ENCODE results near the gene MAP4K2.
A peak's percentile ranks its signal among the peaks of the same experiment; 100 is the strongest.

Gene MAP4K2

GRCh38 chr11:64744544-64745188 lies 58.3 kb downstream of the MAP4K2 start:
- H4K91ac ChIP-seq (ENCODE audit: low read depth, low read length, poor library complexity): no peak overlapping the region
- no peak for DNase-seq (ENCODE audit: low spot score)
- H2BK15ac ChIP-seq (ENCODE audit: low read length): peak overlapping the region; percentile 89
- H3K9me3 ChIP-seq (replicated peaks in 1 of 2; ENCODE audit: control insufficient read depth in 2 of 2, insufficient read depth in 1 of 2, low read depth in 1 of 2, low read length in 2 of 2): peaks cover 0 to 8% of the 10 kb centered on the region in 2 donors
- H2AK5ac ChIP-seq (ENCODE audit: low read depth, low read length): peak overlapping the region; percentile 93
- no CpG with 5 or more reads among the region's 89 CpGs for WGBS, 2 donors (ENCODE audit: extremely low coverage in 2 of 2, insufficient read length in 2 of 2, insufficient replicate concordance in 1 of 2)
- H3K18ac ChIP-seq (ENCODE audit: low read length): peak overlapping the region; percentile 81
- H3K27ac ChIP-seq (replicated peaks; ENCODE audit: low read length): no peak overlapping the region
- H3K4me3 ChIP-seq (ENCODE audit: low read length in 2 of 2): peak overlapping the region; percentile 41 to 73
- H3K4me1 ChIP-seq (ENCODE audit: control insufficient read depth in 2 of 2, insufficient read depth in 1 of 2, low read depth in 1 of 2, low read length in 2 of 2): peaks cover 24 to 25% of the 10 kb centered on the region in 2 donors
- no peak overlapping the region for H3K4ac ChIP-seq (ENCODE audit: low read length)
- H3K79me1 ChIP-seq (ENCODE audit: low read depth, low read length): peaks cover 5% of the 10 kb centered on the region
- H3K14ac ChIP-seq (ENCODE audit: low read length): no peak overlapping the region
- H3K36me3 ChIP-seq (replicated peaks in 1 of 2; ENCODE audit: control insufficient read depth in 2 of 2, insufficient read depth in 2 of 2, low read length in 2 of 2): no peaks in the 10 kb centered on the region
- peak overlapping the region; percentile 89 for H2AFZ ChIP-seq (ENCODE audit: low read length)
- no peak overlapping the region for H2BK12ac ChIP-seq (ENCODE audit: low read length)
- H4K8ac ChIP-seq (ENCODE audit: low read depth, low read length): no peak overlapping the region
- H3K23ac ChIP-seq (ENCODE audit: low read depth, low read length, poor library complexity): peak overlapping the region; percentile 93
- H2BK120ac ChIP-seq (ENCODE audit: low read depth, low read length): no peak overlapping the region
- H2BK5ac ChIP-seq (ENCODE audit: low read length): peak overlapping the region; percentile 95
- H3K27me3 ChIP-seq (ENCODE audit: control insufficient read depth in 3 of 3, insufficient read depth in 3 of 3, low read depth in 1 of 3, low read length in 3 of 3): peaks cover 30 to 54% (median 53%) of the 10 kb centered on the region in 3 experiments
- peak overlapping the region; percentile 99 for H3K4me2 ChIP-seq (ENCODE audit: insufficient read depth, low read length, poor library complexity, severe bottlenecking)
- peak overlapping the region; percentile 60 for H3K9ac ChIP-seq (ENCODE audit: low read depth, low read length, poor library complexity)

GRCh38 chr11:64743591-64744543 lies 59.1 kb downstream of the MAP4K2 start, which contains the start of gene RASGRP2:
TSS of gene RASGRP2 (minus strand) at chr11:64744142. CDS start at chr11:64742866, 1,276 bp downstream.
- H3K36me3 ChIP-seq (replicated peaks in 1 of 2; ENCODE audit: control insufficient read depth in 2 of 2, insufficient read depth in 2 of 2, low read length in 2 of 2): no peaks in the 10 kb centered on the region
- DNase-seq (ENCODE audit: low spot score): no peak
- H2BK12ac ChIP-seq (ENCODE audit: low read length): peak within 1 kb of the TSS; percentile 99
- H3K4me3 ChIP-seq (ENCODE audit: low read length in 2 of 2): peak within 1 kb of the TSS; percentile 41 to 73
- H3K23ac ChIP-seq (ENCODE audit: low read depth, low read length, poor library complexity): peak within 1 kb of the TSS; percentile 80
- H3K18ac ChIP-seq (ENCODE audit: low read length): peak within 1 kb of the TSS; percentile 90
- H3K4me2 ChIP-seq (ENCODE audit: insufficient read depth, low read length, poor library complexity, severe bottlenecking): peak within 1 kb of the TSS; percentile 99
- H2AFZ ChIP-seq (ENCODE audit: low read length): peak within 1 kb of the TSS; percentile 89
- no peak within 1 kb of the TSS for H3K27ac ChIP-seq (replicated peaks; ENCODE audit: low read length)
- peak within 1 kb of the TSS; percentile 38 for H3K4ac ChIP-seq (ENCODE audit: low read length)
- H3K14ac ChIP-seq (ENCODE audit: low read length): peak within 1 kb of the TSS; percentile 47
- no peak within 1 kb of the TSS for H4K8ac ChIP-seq (ENCODE audit: low read depth, low read length)
- H3K27me3 ChIP-seq (ENCODE audit: control insufficient read depth in 3 of 3, insufficient read depth in 3 of 3, low read depth in 1 of 3, low read length in 3 of 3): peaks cover 30 to 54% (median 53%) of the 10 kb centered on the region in 3 experiments
- peaks cover 0 to 8% of the 10 kb centered on the region in 2 donors for H3K9me3 ChIP-seq (replicated peaks in 1 of 2; ENCODE audit: control insufficient read depth in 2 of 2, insufficient read depth in 1 of 2, low read depth in 1 of 2, low read length in 2 of 2)
- H3K4me1 ChIP-seq (ENCODE audit: control insufficient read depth in 2 of 2, insufficient read depth in 1 of 2, low read depth in 1 of 2, low read length in 2 of 2): peaks cover 24 to 25% of the 10 kb centered on the region in 2 donors
- H2BK120ac ChIP-seq (ENCODE audit: low read depth, low read length): no peak within 1 kb of the TSS
- peak within 1 kb of the TSS; percentile 60 for H3K9ac ChIP-seq (ENCODE audit: low read depth, low read length, poor library complexity)
- H2BK5ac ChIP-seq (ENCODE audit: low read length): peak within 1 kb of the TSS; percentile 95
- H2BK15ac ChIP-seq (ENCODE audit: low read length): peak within 1 kb of the TSS; percentile 89
- H4K91ac ChIP-seq (ENCODE audit: low read depth, low read length, poor library complexity): no peak within 1 kb of the TSS
- peak within 1 kb of the TSS; percentile 93 for H2AK5ac ChIP-seq (ENCODE audit: low read depth, low read length)
- peaks cover 5% of the 10 kb centered on the region for H3K79me1 ChIP-seq (ENCODE audit: low read depth, low read length)
- no CpG with 5 or more reads among the region's 57 CpGs for WGBS, 2 donors (ENCODE audit: extremely low coverage in 2 of 2, insufficient read length in 2 of 2, insufficient replicate concordance in 1 of 2)

- no peak overlapping the region for H3K14ac ChIP-seq (ENCODE audit: low read length)
- H3K23ac ChIP-seq (ENCODE audit: low read depth, low read length, poor library complexity): peak overlapping the region; percentile 80
- no peak overlapping the region for H4K91ac ChIP-seq (ENCODE audit: low read depth, low read length, poor library complexity)
- peak overlapping the region; percentile 95 for H2BK5ac ChIP-seq (ENCODE audit: low read length)
- peak overlapping the region; percentile 21 for H2BK15ac ChIP-seq (ENCODE audit: low read length)
- WGBS, 2 donors (ENCODE audit: extremely low coverage in 2 of 2, insufficient read length in 2 of 2, insufficient replicate concordance in 1 of 2): no CpG with 5 or more reads among the region's 58 CpGs
- peaks cover 0 to 8% of the 10 kb centered on the region in 2 donors for H3K9me3 ChIP-seq (replicated peaks in 1 of 2; ENCODE audit: control insufficient read depth in 2 of 2, insufficient read depth in 1 of 2, low read depth in 1 of 2, low read length in 2 of 2)
- peak overlapping the region; percentile 34 for H3K9ac ChIP-seq (ENCODE audit: low read depth, low read length, poor library complexity)
- peaks cover 30 to 54% (median 53%) of the 10 kb centered on the region in 3 experiments for H3K27me3 ChIP-seq (ENCODE audit: control insufficient read depth in 3 of 3, insufficient read depth in 3 of 3, low read depth in 1 of 3, low read length in 3 of 3)
- H3K4me2 ChIP-seq (ENCODE audit: insufficient read depth, low read length, poor library complexity, severe bottlenecking): peak overlapping the region; percentile 43
- DNase-seq (ENCODE audit: low spot score): no peak
- no peak overlapping the region for H3K27ac ChIP-seq (replicated peaks; ENCODE audit: low read length)
- H2AFZ ChIP-seq (ENCODE audit: low read length): peak overlapping the region; percentile 84
- peak overlapping the region; percentile 93 for H2AK5ac ChIP-seq (ENCODE audit: low read depth, low read length)
- peak overlapping the region; percentile 96 for H3K18ac ChIP-seq (ENCODE audit: low read length)
- peaks cover 24 to 25% of the 10 kb centered on the region in 2 donors for H3K4me1 ChIP-seq (ENCODE audit: control insufficient read depth in 2 of 2, insufficient read depth in 1 of 2, low read depth in 1 of 2, low read length in 2 of 2)
- H3K4me3 ChIP-seq (ENCODE audit: low read length in 2 of 2): peak overlapping the region; percentile 40 to 67
- no peak overlapping the region for H2BK12ac ChIP-seq (ENCODE audit: low read length)
- no peak overlapping the region for H3K4ac ChIP-seq (ENCODE audit: low read length)
- no peak overlapping the region for H2BK120ac ChIP-seq (ENCODE audit: low read depth, low read length)
- peaks cover 5% of the 10 kb centered on the region for H3K79me1 ChIP-seq (ENCODE audit: low read depth, low read length)
- no peak overlapping the region for H4K8ac ChIP-seq (ENCODE audit: low read depth, low read length)
- no peaks in the 10 kb centered on the region for H3K36me3 ChIP-seq (replicated peaks in 1 of 2; ENCODE audit: control insufficient read depth in 2 of 2, insufficient read depth in 2 of 2, low read length in 2 of 2)
These were observed 60.0 kb downstream of the MAP4K2 start for GRCh38 chr11:64742889-64743590.

All from neuronal stem cell (in vitro differentiated cells).